ENCODE results near the gene MAP4.

DNA sequence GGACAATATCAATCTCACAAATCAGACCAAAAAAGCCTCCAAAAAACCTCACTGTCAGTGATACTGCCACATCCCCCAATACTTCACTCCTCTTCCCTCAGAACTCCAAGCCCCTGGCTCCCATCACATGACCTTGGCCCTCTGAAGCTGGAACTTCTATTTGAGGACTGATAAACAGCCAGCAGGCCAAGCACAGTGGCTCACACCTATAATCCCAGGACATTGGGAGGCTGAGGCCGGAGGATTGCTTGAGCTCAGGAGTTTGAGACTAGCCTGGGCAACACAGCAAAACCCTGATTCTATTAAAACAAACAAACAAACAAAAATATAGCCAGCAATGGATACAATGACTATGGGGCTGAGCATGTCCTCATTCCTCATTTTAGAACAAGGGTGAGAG lies 55.2 kb downstream of the MAP4 start:
- TF ChIP-seq POLR2A (IDR thresholded peaks at IDR 0.05; ENCODE audit: low read length) = no peak
- no peak for TF ChIP-seq GATA1 (IDR thresholded peaks at IDR 0.05; ENCODE audit: low read depth, low read length)

All from erythroblast (primary cell).